GM19452 (cell line): ENCODE data around the gene SFTPB.
"Not testable (repeated sequence)": the region's sequence is repeated elsewhere in the genome, so short reads cannot be mapped to it uniquely, and the experiment has no call there.

Experiments used
- ATAC-seq: cut with Tn5 transposase; IDR thresholded peaks from one replicate; pipeline ENCODE4 v1.9.1; 2021; ENCODE audit not compliant: unreplicated experiment

SFTPB gene

GRCh38 chr2:85678794-85679672 lies 11.0 kb upstream of the SFTPB start:
- no peak for ATAC-seq

GRCh38 chr2:85678377-85678776 lies 10.4 kb upstream of the SFTPB start:
- ATAC-seq = no peak

GRCh38 chr2:85675866-85676548 lies 8.0 kb upstream of the SFTPB start:
- ATAC-seq = no peak

- no peak for ATAC-seq
Measured at GRCh38 chr2:85675427-85675826, 7.4 kb upstream of the SFTPB start.

- ATAC-seq = no peak
Measured at GRCh38 chr2:85674417-85674816, 6.4 kb upstream of the SFTPB start.

GRCh38 chr2:85673716-85674375 lies 5.8 kb upstream of the SFTPB start:
- no peak for ATAC-seq

- ATAC-seq = no peak
Measured at GRCh38 chr2:85672456-85672855, 4.5 kb upstream of the SFTPB start.

GRCh38 chr2:85670416-85670815 lies 2.4 kb upstream of the SFTPB start:
- not testable (repeated sequence) for ATAC-seq

GRCh38 chr2:85669549-85669948 lies 1.6 kb upstream of the SFTPB start:
- ATAC-seq = peak; percentile 78

GRCh38 chr2:85668857-85669142 lies 801 bp upstream of the SFTPB start:
- no peak for ATAC-seq

- no peak for ATAC-seq
Measured at GRCh38 chr2:85667561-85668008, 414 bp downstream of the SFTPB start.

- ATAC-seq = no peak
Measured at GRCh38 chr2:85666435-85667316, 1.3 kb downstream of the SFTPB start.

- ATAC-seq = no peak
Measured at GRCh38 chr2:85666016-85666415, 2.0 kb downstream of the SFTPB start.

GRCh38 chr2:85665264-85665937 lies 2.6 kb downstream of the SFTPB start:
- no peak for ATAC-seq

- ATAC-seq = no peak
Measured at GRCh38 chr2:85663594-85664565, 4.1 kb downstream of the SFTPB start.

GRCh38 chr2:85662899-85663593 lies 5.0 kb downstream of the SFTPB start:
- no peak for ATAC-seq

- ATAC-seq = no peak
Measured at GRCh38 chr2:85661139-85661858, 6.7 kb downstream of the SFTPB start.

- no peak for ATAC-seq
Measured at GRCh38 chr2:85660725-85661124, 7.3 kb downstream of the SFTPB start.
